WERI-Rb-1 (cell line): Measurements from ENCODE around the gene ZNF81.

Experiments used
- DNase-seq: peaks from one replicate; pipeline ENCODE4 v3.0.0-alpha.2; 2020
- H3K27ac ChIP-seq: fragments of 250-450 bp; sonication (Bioruptor Pico); 2 replicates; pipeline ENCODE4 v1.5.1; 2020; ENCODE audit warnings: mild to moderate bottlenecking, moderate library complexity
- H3K27me3 ChIP-seq: fragments of 250-450 bp; sonication (Bioruptor Pico); 2 replicates; pipeline ENCODE4 v1.5.1; 2021; ENCODE audit warnings: mild to moderate bottlenecking, low read depth, moderate library complexity; ENCODE audit not compliant: insufficient read depth, severe bottlenecking
- H3K36me3 ChIP-seq: fragments of 250-450 bp; sonication (Bioruptor Pico); 2 replicates; pipeline ENCODE4 v1.5.1; 2020; ENCODE audit warnings: mild to moderate bottlenecking, moderate library complexity
- H3K4me3 ChIP-seq: 2 replicates; pipeline ENCODE4 v1.5.1; 2011; ENCODE audit warnings: low read depth, mild to moderate bottlenecking, control low read depth, low read length
- H3K9me3 ChIP-seq: fragments of 250-450 bp; sonication (Bioruptor Pico); 2 replicates; pipeline ENCODE4 v1.5.1; 2021; ENCODE audit warnings: mild to moderate bottlenecking, moderate library complexity; ENCODE audit not compliant: severe bottlenecking
- TF ChIP-seq, protein P1 (sequence below): IDR thresholded peaks from 2 replicates; pipeline ENCODE4 v1.5.1; 2011; ENCODE audit warnings: low read depth, mild to moderate bottlenecking, control low read depth, inconsistent platforms, low read length

The ZNF81 gene

GRCh38 chrX:47815901-47816845 is 20.5 kb upstream of the ZNF81 start:
- Histone ChIP-seq H3K27ac (no peak overlapping the region), H3K4me3 (no peak overlapping the region), H3K9me3 (peaks cover 4% of the 10 kb centered on the region), H3K27me3 (peaks cover 13% of the 10 kb centered on the region), H3K36me3 (no peaks in the 10 kb centered on the region)
- DNase-seq = no peak
- TF ChIP-seq, protein P1, sequence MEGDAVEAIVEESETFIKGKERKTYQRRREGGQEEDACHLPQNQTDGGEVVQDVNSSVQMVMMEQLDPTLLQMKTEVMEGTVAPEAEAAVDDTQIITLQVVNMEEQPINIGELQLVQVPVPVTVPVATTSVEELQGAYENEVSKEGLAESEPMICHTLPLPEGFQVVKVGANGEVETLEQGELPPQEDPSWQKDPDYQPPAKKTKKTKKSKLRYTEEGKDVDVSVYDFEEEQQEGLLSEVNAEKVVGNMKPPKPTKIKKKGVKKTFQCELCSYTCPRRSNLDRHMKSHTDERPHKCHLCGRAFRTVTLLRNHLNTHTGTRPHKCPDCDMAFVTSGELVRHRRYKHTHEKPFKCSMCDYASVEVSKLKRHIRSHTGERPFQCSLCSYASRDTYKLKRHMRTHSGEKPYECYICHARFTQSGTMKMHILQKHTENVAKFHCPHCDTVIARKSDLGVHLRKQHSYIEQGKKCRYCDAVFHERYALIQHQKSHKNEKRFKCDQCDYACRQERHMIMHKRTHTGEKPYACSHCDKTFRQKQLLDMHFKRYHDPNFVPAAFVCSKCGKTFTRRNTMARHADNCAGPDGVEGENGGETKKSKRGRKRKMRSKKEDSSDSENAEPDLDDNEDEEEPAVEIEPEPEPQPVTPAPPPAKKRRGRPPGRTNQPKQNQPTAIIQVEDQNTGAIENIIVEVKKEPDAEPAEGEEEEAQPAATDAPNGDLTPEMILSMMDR = no peak

- peaks cover 4% of the 10 kb centered on the region for H3K9me3 ChIP-seq
- no peaks in the 10 kb centered on the region for H3K36me3 ChIP-seq
- H3K27me3 ChIP-seq = peaks cover 11% of the 10 kb centered on the region
- TF ChIP-seq, protein P1 = no peak
- DNase-seq = no peak
- H3K27ac ChIP-seq = no peak overlapping the region
- no peak overlapping the region for H3K4me3 ChIP-seq
Observed at GRCh38 chrX:47817421-47817820, 19.3 kb upstream of the ZNF81 start.

DNA sequence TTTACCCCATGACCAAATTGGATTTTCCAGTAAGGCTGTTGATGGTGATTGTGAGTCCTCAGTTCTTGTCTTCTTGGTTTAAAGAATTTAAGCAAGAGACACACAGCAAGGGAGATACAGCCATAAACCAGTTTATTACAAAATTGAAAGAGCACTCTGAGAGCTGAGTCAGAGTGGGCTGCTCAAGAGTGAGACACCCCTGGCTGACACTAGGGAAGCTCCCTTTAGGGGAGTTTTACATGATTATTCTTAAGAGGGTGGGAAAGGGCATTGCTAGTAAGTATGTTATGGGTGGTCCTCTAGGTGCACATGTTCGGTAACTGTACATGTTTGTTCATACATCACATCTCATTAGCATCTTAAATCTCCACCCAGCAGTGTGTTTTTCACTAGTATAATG is 18.8 kb upstream of the ZNF81 start:
- Histone ChIP-seq H3K27me3 (peaks cover 9% of the 10 kb centered on the region), H3K4me3 (no peak overlapping the region), H3K9me3 (peaks cover 4% of the 10 kb centered on the region), H3K36me3 (no peaks in the 10 kb centered on the region), H3K27ac (no peak overlapping the region)
- DNase-seq = no peak
- TF ChIP-seq, protein P1 = no peak

GRCh38 chrX:47828984-47829383 is 7.7 kb upstream of the ZNF81 start:
- H3K9me3 ChIP-seq = no peaks in the 10 kb centered on the region
- H3K36me3 ChIP-seq = no peaks in the 10 kb centered on the region
- H3K27me3 ChIP-seq = peaks cover 5% of the 10 kb centered on the region
- TF ChIP-seq, protein P1 = no peak
- no peak for DNase-seq
- H3K27ac ChIP-seq = no peak overlapping the region
- no peak overlapping the region for H3K4me3 ChIP-seq

DNA sequence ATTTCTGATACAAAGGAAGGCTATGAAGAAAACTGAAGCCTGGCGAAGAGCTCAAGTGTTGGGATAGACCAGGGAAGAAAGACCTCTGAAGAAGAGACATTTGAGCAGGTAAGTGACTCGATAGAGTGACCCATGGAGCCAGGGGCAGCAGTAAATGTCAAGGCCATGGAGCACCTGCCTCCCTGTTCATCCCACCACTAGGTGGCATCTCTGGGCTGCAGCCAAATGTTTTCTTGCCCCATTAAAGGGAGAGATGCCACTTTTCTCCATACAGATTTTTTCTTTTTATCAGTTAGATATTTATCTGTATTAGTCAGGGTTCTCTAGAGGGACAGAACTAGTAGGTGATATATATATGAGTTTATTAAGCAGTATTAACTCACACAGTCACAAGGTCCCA is 4.9 kb upstream of the ZNF81 start:
- TF ChIP-seq, protein P1 = peak; percentile 88
- DNase-seq = peak; percentile 66

More for the DNA sequence above, 4.9 kb upstream of the ZNF81 start:
- H3K4me3 ChIP-seq = no peak overlapping the region
- H3K36me3 ChIP-seq = no peaks in the 10 kb centered on the region
- no peaks in the 10 kb centered on the region for H3K9me3 ChIP-seq
- H3K27me3 ChIP-seq = peaks cover 5% of the 10 kb centered on the region
- no peak overlapping the region for H3K27ac ChIP-seq
